ENCODE results near the gene NKAPL. TPM values are rescaled to one million over a fixed set of nuclear protein-coding genes. Genes with fewer than 3 reads are reported as not detected.

The NKAPL gene
- total RNA-seq, 1 experiment from 2014 or later = not detected

DNA sequence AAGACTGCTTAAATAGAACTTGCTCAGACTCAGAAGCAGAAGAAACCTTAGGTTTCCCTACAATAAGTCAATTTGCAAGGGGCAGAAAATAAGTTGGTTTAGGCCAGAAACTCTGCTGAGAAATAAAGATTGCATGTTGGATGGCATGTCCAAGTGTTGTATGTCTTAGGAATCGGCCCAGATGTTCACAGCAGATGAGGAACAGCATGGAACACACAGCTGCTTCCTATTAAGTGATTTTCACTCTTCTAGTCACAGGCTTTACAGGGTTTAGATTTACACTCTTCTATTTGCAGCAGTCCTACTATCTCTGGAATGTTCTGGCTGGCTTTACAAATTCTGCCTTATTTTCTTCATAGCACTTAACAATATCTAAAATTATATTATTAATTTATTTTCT, 10.2 kb upstream of the NKAPL start:
- ChIA-PET CTCF (no interaction called here), POLR2A (no interaction called here)
- no peak overlapping the region for H3K4me3 Mint-ChIP-seq (ENCODE audit: unreplicated experiment)
- TF ChIP-seq, protein P1, sequence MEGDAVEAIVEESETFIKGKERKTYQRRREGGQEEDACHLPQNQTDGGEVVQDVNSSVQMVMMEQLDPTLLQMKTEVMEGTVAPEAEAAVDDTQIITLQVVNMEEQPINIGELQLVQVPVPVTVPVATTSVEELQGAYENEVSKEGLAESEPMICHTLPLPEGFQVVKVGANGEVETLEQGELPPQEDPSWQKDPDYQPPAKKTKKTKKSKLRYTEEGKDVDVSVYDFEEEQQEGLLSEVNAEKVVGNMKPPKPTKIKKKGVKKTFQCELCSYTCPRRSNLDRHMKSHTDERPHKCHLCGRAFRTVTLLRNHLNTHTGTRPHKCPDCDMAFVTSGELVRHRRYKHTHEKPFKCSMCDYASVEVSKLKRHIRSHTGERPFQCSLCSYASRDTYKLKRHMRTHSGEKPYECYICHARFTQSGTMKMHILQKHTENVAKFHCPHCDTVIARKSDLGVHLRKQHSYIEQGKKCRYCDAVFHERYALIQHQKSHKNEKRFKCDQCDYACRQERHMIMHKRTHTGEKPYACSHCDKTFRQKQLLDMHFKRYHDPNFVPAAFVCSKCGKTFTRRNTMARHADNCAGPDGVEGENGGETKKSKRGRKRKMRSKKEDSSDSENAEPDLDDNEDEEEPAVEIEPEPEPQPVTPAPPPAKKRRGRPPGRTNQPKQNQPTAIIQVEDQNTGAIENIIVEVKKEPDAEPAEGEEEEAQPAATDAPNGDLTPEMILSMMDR (IDR thresholded peaks at IDR 0.05; ENCODE audit: unreplicated experiment) = no peak
- DNase-seq (ENCODE audit: unreplicated experiment) = no peak
- H3K27ac Mint-ChIP-seq (ENCODE audit: low read depth, unreplicated experiment) = no peak overlapping the region
- H3K27me3 Mint-ChIP-seq (ENCODE audit: insufficient read depth, unreplicated experiment) = no peaks in the 10 kb centered on the region
- peaks cover 57% of the 10 kb centered on the region for H3K36me3 Mint-ChIP-seq (ENCODE audit: insufficient read depth, unreplicated experiment)
- intact Hi-C loops (cut with micrococcal nuclease) = no loop called here
- BruUV-seq (replicated peaks) = no TSS peak
- no peaks in the 10 kb centered on the region for H3K9me3 Mint-ChIP-seq (ENCODE audit: unreplicated experiment)
- peaks cover 7% of the 10 kb centered on the region for H3K4me1 Mint-ChIP-seq (ENCODE audit: insufficient read depth, unreplicated experiment)

DNA sequence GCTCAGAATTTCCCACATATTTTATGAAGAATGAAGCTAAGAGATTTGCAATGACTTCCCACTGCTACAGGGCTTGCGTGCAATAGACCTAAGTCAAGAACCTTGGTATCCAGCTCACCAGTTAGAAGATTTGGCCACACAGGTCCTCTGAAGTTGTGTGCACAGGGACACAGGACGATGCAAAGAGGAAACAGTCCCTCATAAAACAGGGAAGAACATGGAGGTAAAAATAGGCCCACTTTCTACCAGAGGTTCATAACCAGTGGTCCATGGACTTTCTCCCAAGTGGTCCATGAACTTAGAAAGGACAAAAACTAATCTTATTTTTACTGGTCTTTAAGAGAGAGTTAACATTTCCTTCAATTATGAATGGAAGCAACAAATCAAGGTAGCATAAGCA, 8.3 kb upstream of the NKAPL start:
- ChIA-PET POLR2A (interaction anchor here (0.7 to 5.3 kb wide), 5 partner anchors 17 to 109 kb away, joined by 3 to 99 read pairs (median 11); partner anchors contain the start of genes ZKSCAN3, ZKSCAN8 and ZSCAN26), CTCF (interaction anchor here (0.7 to 1.4 kb wide), 2 partner anchors 105 to 108 kb away, joined by 3 to 5 read pairs; no protein-coding TSS in a partner anchor)

DNA sequence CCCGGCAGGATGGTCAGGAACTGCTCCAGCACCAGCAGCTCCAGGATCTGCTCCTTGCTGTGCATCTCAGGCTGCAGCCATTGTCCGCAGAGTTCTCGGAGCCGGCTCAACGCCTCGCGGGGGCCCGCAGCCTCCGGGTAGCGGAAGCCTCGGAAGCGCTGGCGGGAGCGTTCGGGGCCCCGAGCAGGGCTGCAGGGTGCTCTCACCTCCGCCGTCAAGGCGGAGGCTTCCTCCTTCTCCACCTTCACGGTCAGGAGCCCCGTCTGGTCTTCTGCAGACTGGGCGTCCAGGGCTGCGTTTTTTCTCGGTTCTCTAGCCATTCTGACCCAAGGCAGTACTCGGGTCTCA, 7.5 kb upstream of the NKAPL start:
- no peaks in the 10 kb centered on the region for H3K27me3 Mint-ChIP-seq (ENCODE audit: insufficient read depth, unreplicated experiment)
- CTCF ChIA-PET = interaction anchor here (0.5 to 1.4 kb wide), 3 partner anchors 13 to 104 kb away, joined by 3 to 5 read pairs (median 5); no protein-coding TSS in a partner anchor
- intact Hi-C loops (cut with micrococcal nuclease) = loop anchor here (1.0 kb wide), 3 partner anchors 16 to 98 kb away; partner anchors contain the start of genes ZKSCAN3, ZSCAN26 and ZSCAN9
- POLR2A ChIA-PET = interaction anchor here (0.7 to 5.3 kb wide), 20 partner anchors 16 to 151 kb away, joined by 3 to 99 read pairs (median 6); partner anchors contain the start of genes PGBD1, ZKSCAN3, ZKSCAN8 and ZSCAN26
- peak overlapping the region; percentile 83 for H3K27ac Mint-ChIP-seq (ENCODE audit: low read depth, unreplicated experiment)
- H3K4me3 Mint-ChIP-seq (ENCODE audit: unreplicated experiment) = peak overlapping the region; percentile 93
- TF ChIP-seq, protein P1 (IDR thresholded peaks at IDR 0.05; ENCODE audit: unreplicated experiment) = no peak
- no peaks in the 10 kb centered on the region for H3K9me3 Mint-ChIP-seq (ENCODE audit: unreplicated experiment)
- peaks cover 7% of the 10 kb centered on the region for H3K4me1 Mint-ChIP-seq (ENCODE audit: insufficient read depth, unreplicated experiment)
- peaks cover 30% of the 10 kb centered on the region for H3K36me3 Mint-ChIP-seq (ENCODE audit: insufficient read depth, unreplicated experiment)
- BruUV-seq (replicated peaks) = TSS peak; percentile 39
- DNase-seq (ENCODE audit: unreplicated experiment) = no peak

More for the DNA sequence above, 8.3 kb upstream of the NKAPL start:
- peaks cover 7% of the 10 kb centered on the region for H3K4me1 Mint-ChIP-seq (ENCODE audit: insufficient read depth, unreplicated experiment)
- TF ChIP-seq, protein P1 (IDR thresholded peaks at IDR 0.05; ENCODE audit: unreplicated experiment) = no peak
- peak overlapping the region; percentile 93 for H3K4me3 Mint-ChIP-seq (ENCODE audit: unreplicated experiment)
- no peak overlapping the region for H3K27ac Mint-ChIP-seq (ENCODE audit: low read depth, unreplicated experiment)
- no TSS peak for BruUV-seq (replicated peaks)
- peaks cover 39% of the 10 kb centered on the region for H3K36me3 Mint-ChIP-seq (ENCODE audit: insufficient read depth, unreplicated experiment)
- intact Hi-C loops (cut with micrococcal nuclease) = no loop called here
- no peaks in the 10 kb centered on the region for H3K9me3 Mint-ChIP-seq (ENCODE audit: unreplicated experiment)
- H3K27me3 Mint-ChIP-seq (ENCODE audit: insufficient read depth, unreplicated experiment) = no peaks in the 10 kb centered on the region
- DNase-seq (ENCODE audit: unreplicated experiment) = no peak

DNA sequence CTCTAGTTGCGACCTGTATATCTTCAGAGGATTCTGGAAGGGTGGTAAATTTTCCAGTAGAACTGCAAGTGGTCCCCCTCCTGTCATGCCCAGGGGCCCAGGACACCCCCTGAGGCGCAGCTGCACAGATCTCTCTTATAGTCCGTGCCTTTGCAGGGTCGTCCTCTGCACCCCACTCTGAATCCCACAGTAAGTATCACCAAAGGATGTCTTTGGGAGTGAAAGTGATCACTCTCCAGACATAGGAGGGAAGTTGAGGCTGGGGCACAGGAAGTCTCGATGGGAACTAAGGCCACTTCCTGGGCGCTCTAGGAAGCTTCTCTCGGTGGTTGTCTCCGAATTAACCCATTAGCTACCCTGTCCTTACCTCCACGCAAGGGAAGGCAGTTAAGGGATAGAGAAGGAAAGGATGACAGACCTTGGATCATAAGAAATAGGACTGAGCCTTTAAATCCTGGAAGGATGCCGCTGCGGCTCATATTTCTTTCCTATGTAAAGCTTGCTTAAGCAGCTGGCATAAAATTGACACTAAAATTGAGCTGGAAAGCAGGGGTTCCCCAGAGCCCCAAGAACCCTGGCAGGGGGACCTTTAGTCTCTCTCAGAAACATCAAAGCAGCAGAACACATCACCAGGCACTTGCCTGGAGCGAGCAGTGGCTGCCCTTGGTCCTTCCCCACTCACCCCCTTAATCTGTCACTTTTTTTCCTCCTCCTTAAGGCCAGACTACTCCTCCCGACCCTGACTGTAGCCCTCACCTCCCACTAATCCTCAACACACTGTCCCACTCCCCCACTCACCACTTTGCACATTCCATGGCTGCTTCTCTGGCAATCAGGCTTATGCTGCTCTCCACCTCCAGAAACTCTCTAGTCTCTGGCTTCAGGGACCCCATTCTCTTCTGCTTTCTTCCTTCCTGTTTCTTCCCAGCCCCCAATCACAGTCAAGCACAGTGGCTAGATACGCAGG, 6.8 kb upstream of the NKAPL start, which contains the start of gene ZKSCAN4:
TSS of gene ZKSCAN4 (minus strand) at position 261 of the 967 bp plus-strand sequence. CDS start 289 bp downstream, outside the sequence.
- H3K4me3 Mint-ChIP-seq (ENCODE audit: unreplicated experiment) = peak within 1 kb of the TSS; percentile 93
- TF ChIP-seq, protein P1 (IDR thresholded peaks at IDR 0.05; ENCODE audit: unreplicated experiment) = no peak
- intact Hi-C loops (cut with micrococcal nuclease) = loop anchor here (1.0 kb wide), 3 partner anchors 15 to 97 kb away; partner anchors contain the start of genes ZKSCAN3, ZSCAN26 and ZSCAN9

More for the DNA sequence above, 6.8 kb upstream of the NKAPL start, which contains the start of gene ZKSCAN4:
- peaks cover 24% of the 10 kb centered on the region for H3K36me3 Mint-ChIP-seq (ENCODE audit: insufficient read depth, unreplicated experiment)
- H3K27ac Mint-ChIP-seq (ENCODE audit: low read depth, unreplicated experiment) = peak within 1 kb of the TSS; percentile 83
- peak; percentile 91 for DNase-seq (ENCODE audit: unreplicated experiment)
- ChIA-PET POLR2A (interaction anchor here (0.7 to 5.3 kb wide), 25 partner anchors 8 to 130 kb away, joined by 3 to 99 read pairs (median 5); partner anchors contain the start of genes PGBD1, ZKSCAN3, ZKSCAN8 and ZSCAN26), CTCF (interaction anchor here (0.5 to 1.5 kb wide), 6 partner anchors 14 to 130 kb away, joined by 3 to 8 read pairs (median 3); no protein-coding TSS in a partner anchor)
- no peaks in the 10 kb centered on the region for H3K27me3 Mint-ChIP-seq (ENCODE audit: insufficient read depth, unreplicated experiment)
- H3K4me1 Mint-ChIP-seq (ENCODE audit: insufficient read depth, unreplicated experiment) = peaks cover 7% of the 10 kb centered on the region
- TSS peak; percentile 44 for BruUV-seq (replicated peaks)
- H3K9me3 Mint-ChIP-seq (ENCODE audit: unreplicated experiment) = no peaks in the 10 kb centered on the region
